HG03354 (cell line): Measurements from ENCODE around the gene TM9SF4.
"Not testable (repeated sequence)": the region's sequence is repeated elsewhere in the genome, so short reads cannot be mapped to it uniquely, and the experiment has no call there.

Experiments used
- ATAC-seq: cut with Tn5 transposase; IDR thresholded peaks from one replicate; pipeline ENCODE4 v1.9.1; 2021; ENCODE audit warnings: mild to moderate bottlenecking; ENCODE audit not compliant: unreplicated experiment, poor library complexity, severe bottlenecking

Gene TM9SF4

GRCh38 chr20:32088759-32089158 is 20.8 kb upstream of the TM9SF4 start:
- ATAC-seq, result no peak

DNA sequence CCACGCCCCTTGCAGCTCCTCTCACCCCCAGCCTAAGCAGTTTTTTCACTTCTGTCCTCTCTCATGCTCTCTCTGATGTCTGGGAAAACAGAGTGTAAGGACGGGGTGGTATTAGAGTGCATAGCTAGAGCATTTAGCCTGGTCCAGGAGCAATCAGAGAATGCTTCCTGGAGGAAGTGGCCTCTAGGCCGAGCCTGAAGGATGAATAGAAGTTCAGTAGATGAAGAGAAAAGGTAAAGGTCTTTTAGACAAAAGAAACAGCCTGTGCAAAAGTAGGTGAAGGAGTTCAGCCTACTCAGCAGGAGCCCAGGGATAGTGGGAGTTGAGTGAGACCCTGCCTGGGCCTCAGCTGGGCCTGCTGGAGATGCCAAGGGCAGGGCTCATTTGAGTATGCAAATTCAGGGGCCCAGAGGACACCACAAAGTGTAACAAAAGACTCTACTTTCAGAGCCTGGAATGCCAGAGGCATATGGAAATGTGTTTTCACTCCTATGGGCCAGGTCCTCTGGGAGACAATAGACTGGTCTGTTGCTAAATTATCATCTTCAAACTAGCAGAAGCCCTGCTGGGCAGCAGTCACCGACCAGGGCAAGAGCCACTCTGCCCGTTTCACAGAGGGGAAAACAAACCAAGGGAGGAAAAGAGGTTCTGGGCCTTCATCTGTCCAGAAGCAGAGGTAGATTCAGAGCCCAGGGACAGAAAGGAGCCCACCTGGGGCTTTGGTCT is 19.7 kb upstream of the TM9SF4 start:
- ATAC-seq, result no peak

GRCh38 chr20:32091888-32092346 is 17.6 kb upstream of the TM9SF4 start:
- no peak for ATAC-seq

DNA sequence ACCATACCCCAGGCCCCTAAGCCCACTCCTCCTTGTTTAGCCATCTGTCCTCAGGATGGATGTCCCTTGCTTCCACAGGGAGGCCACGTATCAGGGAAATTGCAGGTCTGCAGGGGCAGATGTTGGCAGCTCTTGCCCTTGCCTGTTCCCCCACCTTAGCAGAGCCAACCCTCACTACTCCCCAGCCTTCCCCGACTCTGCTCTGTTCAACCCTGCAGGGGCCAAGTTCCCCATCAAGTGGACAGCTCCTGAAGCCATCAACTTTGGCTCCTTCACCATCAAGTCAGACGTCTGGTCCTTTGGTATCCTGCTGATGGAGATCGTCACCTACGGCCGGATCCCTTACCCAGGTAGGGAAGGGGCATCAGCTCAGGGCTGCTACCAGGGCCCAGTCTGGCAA is 10.7 kb upstream of the TM9SF4 start:
- no peak for ATAC-seq

GRCh38 chr20:32108814-32109391 is 611 bp upstream of the TM9SF4 start:
- ATAC-seq, result no peak

DNA sequence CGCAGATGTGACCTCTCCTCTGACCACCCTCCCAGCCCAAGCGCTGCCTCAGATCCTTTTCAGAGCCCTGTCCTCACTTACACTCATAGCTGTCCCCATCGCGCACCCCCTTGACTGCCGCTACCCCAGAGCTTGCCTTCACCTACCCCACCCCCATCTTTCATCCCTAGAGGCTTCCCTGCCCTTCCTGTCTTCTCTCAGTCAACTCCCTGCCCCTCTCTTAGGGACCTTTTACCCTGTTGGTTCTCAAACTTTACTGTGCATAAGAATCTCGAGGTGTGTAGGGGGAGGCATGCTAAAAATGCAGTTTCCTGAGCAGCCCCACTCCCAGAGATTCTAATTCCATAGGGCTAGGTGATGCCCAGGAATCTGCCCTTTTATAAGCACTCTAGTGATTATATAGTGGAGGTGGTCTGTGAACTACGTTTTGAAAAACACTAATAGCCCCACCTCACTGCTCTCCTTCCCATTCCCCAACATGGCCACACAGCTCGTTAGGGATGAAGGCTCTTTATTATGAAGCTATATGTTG is 725 bp downstream of the TM9SF4 start:
- ATAC-seq, result no peak

GRCh38 chr20:32110727-32111126 is 1.2 kb downstream of the TM9SF4 start:
- ATAC-seq, result no peak

DNA sequence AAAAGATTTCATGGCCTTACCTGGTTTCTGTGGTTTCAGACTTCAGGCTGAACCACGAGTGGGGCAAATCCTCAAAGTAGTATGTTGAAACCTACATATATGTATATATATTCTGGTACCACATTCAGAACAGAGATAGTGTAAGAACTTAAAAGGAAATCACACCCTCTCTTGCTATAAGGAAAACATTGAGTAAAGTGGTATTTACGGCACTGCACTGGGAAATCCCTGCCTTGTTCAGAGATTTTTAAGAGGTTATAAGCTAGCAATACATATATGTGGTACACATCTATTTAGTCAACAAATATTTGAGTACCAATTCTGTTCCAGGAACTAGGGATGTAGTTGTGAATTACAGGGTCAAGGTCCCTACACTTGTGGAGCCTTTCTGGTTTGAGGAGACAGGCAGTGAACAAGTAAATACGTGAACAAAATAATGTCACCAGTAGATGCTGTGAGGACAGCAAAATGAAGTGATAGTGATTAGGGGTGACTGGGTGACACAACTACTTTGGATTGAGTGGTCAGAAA is 1.7 kb downstream of the TM9SF4 start:
- no peak for ATAC-seq

- ATAC-seq, result no peak
Measured at GRCh38 chr20:32111753-32112152, 2.2 kb downstream of the TM9SF4 start.

DNA sequence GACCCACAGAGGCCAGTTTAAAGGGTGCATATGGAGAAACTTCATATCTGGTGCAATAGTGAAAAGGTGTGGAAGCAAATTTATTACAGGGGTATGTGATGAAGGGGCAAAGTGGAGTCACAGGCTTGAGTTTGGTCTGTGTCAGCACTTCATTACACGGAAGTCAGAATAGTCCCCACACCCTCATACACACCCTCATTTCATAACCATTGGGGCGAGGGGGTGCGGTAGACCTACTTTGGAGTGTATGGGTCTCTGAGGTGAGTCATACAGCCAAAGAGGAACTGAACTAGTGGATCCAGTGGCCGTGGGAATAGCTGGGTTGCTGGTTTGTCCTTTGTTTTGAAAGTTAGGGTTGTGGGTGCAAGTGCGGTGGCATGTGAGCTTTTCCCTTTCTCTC is 3.3 kb downstream of the TM9SF4 start:
- ATAC-seq, result no peak

DNA sequence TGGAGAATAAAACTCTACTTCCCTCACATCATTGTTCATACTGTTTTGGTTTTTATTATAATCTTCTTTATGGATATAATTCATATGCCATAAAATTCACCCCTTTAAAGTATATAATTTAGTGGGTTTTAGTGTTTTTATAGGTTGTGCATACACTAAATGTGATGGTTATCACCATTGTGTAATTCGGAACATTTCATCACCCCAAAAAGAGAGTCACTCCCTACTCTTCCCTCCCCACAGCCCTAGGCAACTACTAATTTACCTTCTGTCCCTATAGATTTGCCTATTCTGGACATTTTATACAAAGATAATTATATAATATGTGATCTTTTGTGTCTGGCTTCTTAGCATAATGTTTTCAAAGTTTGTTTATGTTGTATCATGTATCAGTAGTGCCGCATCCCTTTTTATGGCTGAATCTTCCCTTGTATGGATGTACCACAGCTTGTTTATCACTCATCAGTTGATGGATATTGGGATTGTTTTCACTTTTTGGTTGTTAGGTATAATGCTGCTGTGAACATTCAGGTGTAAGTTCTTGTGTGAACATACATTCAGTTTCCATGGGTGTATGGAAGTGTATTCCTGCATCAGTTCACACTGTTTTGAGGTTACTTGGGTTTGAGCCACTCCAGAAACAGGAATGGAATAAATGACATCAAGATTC is 4.2 kb downstream of the TM9SF4 start:
- no peak for ATAC-seq

DNA sequence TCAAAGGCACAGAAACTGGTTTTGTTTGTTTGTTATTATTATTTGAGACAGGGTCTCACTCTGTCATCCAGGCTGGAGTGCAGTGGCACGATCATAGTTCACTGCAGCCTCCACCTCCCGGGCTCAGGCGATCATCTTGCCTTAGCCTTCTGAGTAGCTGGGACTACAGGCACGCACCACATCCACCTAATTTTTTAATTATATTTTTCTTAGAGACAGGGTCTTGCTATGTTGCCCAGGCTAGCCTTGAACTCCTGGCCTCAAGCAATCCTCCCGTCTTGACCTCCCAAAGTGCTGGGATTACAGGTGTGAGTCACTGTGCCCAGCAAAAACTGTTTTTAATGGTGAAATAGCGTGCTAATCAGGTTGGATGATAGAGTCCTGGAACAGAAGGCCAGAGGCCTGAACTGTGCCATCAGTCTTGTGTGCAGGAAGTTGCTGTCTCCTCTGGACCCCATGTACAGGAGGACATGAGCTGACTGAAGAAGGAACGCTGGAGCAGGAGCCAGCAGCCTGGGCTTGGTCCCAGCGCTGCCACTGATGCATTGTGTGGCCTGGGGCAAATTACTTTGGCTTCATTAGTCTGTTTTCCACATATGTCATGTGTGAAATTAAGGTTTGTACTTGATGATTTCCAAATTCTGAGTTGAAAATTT is 4.9 kb downstream of the TM9SF4 start:
- ATAC-seq, result no peak

DNA sequence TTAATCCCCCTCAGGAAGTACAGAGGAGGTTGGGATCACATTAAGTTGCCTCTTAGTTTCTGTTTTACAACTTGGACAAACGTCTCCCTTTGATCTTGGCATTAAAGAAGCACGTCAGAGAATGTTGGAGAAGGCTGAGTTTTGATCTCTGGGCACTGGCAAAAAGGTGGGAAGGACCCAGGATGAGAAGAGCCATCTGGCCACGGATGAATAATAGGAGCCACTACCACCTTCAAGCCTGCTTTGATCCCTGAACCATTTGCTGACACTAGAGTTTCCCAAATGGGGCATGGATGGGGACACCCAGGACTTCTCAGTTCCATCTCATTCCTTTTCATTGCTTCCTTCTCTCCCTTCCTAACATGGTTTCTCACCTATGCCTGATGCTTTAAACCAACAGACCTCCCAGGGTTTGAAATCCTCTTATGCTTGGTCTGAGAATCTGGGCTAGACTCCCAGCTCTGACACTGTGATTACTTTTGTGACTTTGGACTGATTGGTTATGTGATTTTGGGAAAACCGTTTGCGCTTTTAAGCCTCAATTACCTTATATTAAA is 5.8 kb downstream of the TM9SF4 start:
- no peak for ATAC-seq

DNA sequence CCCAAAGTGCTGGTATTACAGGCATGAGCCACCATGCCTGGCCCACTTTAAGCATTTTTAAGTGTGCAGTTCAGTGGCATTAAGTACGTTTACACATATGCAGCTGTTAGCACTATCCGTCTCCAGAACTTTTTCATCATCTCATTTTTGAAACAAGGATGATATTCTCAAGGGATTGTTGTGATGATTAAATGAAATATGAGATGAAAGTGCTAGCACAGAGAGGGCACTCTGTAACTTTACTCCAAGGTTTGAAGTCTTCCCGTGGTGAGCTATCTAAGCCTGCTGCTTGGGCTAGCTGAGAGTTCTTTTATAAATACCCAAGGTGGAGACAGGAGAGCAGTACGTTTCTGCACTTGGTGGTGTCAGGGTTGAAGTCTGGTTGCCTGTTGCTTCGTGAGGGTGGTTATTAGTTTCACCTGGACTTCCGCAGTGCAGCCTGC is 6.6 kb downstream of the TM9SF4 start:
- no peak for ATAC-seq

DNA sequence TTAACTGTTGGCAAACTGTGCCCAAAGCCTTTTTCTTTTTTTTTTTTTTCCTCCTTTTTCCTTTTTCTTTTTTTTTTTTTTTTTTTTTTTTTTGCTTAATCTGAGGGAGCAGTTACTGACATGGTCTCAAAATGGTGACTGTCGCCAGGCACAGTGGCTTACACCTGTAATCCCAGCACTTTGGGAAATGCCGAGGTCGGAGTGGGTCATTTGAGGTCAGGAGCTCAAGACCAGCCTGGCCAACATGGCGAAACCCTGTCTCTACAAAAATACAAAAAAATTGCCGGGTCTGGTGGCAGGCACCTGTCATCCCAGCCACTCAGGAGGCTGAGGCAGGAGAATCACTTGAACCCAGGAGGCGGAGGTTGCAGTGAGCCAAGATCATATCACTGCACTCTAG is 7.3 kb downstream of the TM9SF4 start:
- not testable (repeated sequence) for ATAC-seq

DNA sequence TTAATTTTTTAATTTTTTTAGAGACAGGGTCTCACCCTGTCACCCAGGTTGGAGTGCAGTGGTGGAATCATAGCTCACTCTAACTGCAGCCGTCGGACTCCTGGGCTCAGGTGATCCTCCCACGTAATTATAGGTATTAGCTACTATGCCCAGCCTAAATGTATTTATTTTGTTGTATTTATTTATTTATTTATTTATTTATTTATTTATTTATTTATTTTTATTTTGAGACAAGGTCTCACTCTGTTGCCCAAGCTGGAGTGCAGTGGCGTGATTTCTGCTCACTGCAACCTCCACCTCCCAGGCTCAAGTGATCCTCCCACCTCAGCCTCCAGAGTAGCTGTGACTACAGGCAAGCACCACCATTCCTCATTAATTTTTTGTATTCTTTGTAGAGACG is 8.9 kb downstream of the TM9SF4 start:
- not testable (repeated sequence) for ATAC-seq

- no peak for ATAC-seq
Measured at GRCh38 chr20:32119734-32120133, 10.2 kb downstream of the TM9SF4 start.

GRCh38 chr20:32121908-32122307 is 12.4 kb downstream of the TM9SF4 start:
- not testable (repeated sequence) for ATAC-seq

GRCh38 chr20:32123088-32123487 is 13.6 kb downstream of the TM9SF4 start:
- ATAC-seq, result no peak
